Left renal cortex interstitium (tissue), 4 donors: ENCODE data around the gene FAF1. TPM values are rescaled to one million over a fixed set of nuclear protein-coding genes. Genes with fewer than 3 reads are reported as not detected.

Experiments used
- DNase-seq, 4 donors: peaks; one replicate each; pipeline ENCODE4 v3.0.0-alpha.2; 2013; ENCODE audit warnings: low read depth in 4 of 4, low spot score in 2 of 4, missing footprints in 1 of 4
- polyA plus RNA-seq, 4 donors: library from polyadenylated mRNA; unstranded; fragments of 120-200 nt; gene quantifications; one replicate each; pipeline ENCODE4 v1.2.1, GENCODE V29; 2013; ENCODE audit not compliant: insufficient read length in 4 of 4

Gene FAF1
- polyA plus RNA-seq, 4 donors = 50.6 to 67.7 (median 58.1) TPM

GRCh38 chr1:50422946-50423669, 537.0 kb downstream of the FAF1 start, which contains the start of gene DMRTA2:
Gene DMRTA2, minus strand, starts transcription at chr1:50423443. Its CDS starts 1,907 bp downstream, at chr1:50421536.
- no peak for DNase-seq

GRCh38 chr1:50422675-50422945, 537.5 kb downstream of the FAF1 start:
- DNase-seq = no peak

- no peak for DNase-seq
Measured at GRCh38 chr1:50421768-50422674, 538.0 kb downstream of the FAF1 start.

- DNase-seq = no peak
Measured at GRCh38 chr1:50421366-50421748, 538.7 kb downstream of the FAF1 start.

- DNase-seq = no peak
Measured at GRCh38 chr1:50420689-50421365, 539.2 kb downstream of the FAF1 start.

- DNase-seq = no peak
Measured at GRCh38 chr1:50419907-50420677, 540.0 kb downstream of the FAF1 start.

- DNase-seq = no peak
Measured at GRCh38 chr1:50419192-50419906, 540.7 kb downstream of the FAF1 start.

- DNase-seq = no peak
Measured at GRCh38 chr1:50418600-50419109, 541.4 kb downstream of the FAF1 start.

GRCh38 chr1:50417946-50418599, 542.0 kb downstream of the FAF1 start:
- no peak for DNase-seq

GRCh38 chr1:50417507-50417906, 542.6 kb downstream of the FAF1 start:
- DNase-seq = no peak

GRCh38 chr1:50416553-50417453, 543.3 kb downstream of the FAF1 start:
- no peak for DNase-seq

- DNase-seq = no peak
Measured at GRCh38 chr1:50416150-50416527, 543.9 kb downstream of the FAF1 start.

GRCh38 chr1:50415235-50416149, 544.6 kb downstream of the FAF1 start:
- DNase-seq = no peak

GRCh38 chr1:50414853-50415234, 545.2 kb downstream of the FAF1 start:
- DNase-seq = no peak

- DNase-seq = no peak
Measured at GRCh38 chr1:50412813-50413476, 547.1 kb downstream of the FAF1 start.

GRCh38 chr1:50405814-50406213, 554.3 kb downstream of the FAF1 start:
- DNase-seq = no peak
